COLO668 (cell line): ENCODE results near the gene RNF151.
A peak's percentile ranks its signal among the peaks of the same experiment; 100 is the strongest.
"Not testable (repeated sequence)": the region's sequence is repeated elsewhere in the genome, so short reads cannot be mapped to it uniquely, and the experiment has no call there.

Experiments used
- DNase-seq: peaks from one replicate; lab custom pipeline; 2025; ENCODE audit not compliant: unreplicated experiment; lab: John Stamatoyannopoulos, UW

The RNF151 gene

GRCh38 chr16:1938316-1938715, 28.3 kb upstream of the RNF151 start:
- no peak for DNase-seq

- no peak for DNase-seq
Observed at GRCh38 chr16:1938910-1939309, 27.7 kb upstream of the RNF151 start.

- DNase-seq = not testable (repeated sequence)
Observed at GRCh38 chr16:1939833-1940232, 26.8 kb upstream of the RNF151 start.

GRCh38 chr16:1940273-1941161, 26.1 kb upstream of the RNF151 start:
- peak; percentile 77 for DNase-seq

GRCh38 chr16:1941162-1942046, 25.3 kb upstream of the RNF151 start:
- DNase-seq = peak; percentile 87

GRCh38 chr16:1942047-1942809, 24.4 kb upstream of the RNF151 start:
- DNase-seq = peak; percentile 48

- DNase-seq = peak; percentile 100
Observed at GRCh38 chr16:1942810-1943726, 23.6 kb upstream of the RNF151 start, which contains the start of gene MSRB1. TSS of gene MSRB1 (minus strand) at chr16:1943199. CDS start at chr16:1943156, 43 bp downstream.

- DNase-seq = no peak
Observed at GRCh38 chr16:1944612-1945199, 21.9 kb upstream of the RNF151 start.

GRCh38 chr16:1945559-1946391, 20.9 kb upstream of the RNF151 start:
- no peak for DNase-seq

GRCh38 chr16:1946495-1947368, 19.9 kb upstream of the RNF151 start:
- DNase-seq = no peak

GRCh38 chr16:1947369-1947670, 19.3 kb upstream of the RNF151 start:
- no peak for DNase-seq

GRCh38 chr16:1949507-1949906, 17.1 kb upstream of the RNF151 start:
- no peak for DNase-seq

- no peak for DNase-seq
Observed at GRCh38 chr16:1950047-1950446, 16.6 kb upstream of the RNF151 start.

GRCh38 chr16:1950559-1950958, 16.1 kb upstream of the RNF151 start:
- DNase-seq = no peak

- DNase-seq = no peak
Observed at GRCh38 chr16:1953734-1954133, 12.9 kb upstream of the RNF151 start.

GRCh38 chr16:1957434-1958142, 9.1 kb upstream of the RNF151 start:
- DNase-seq = not testable (repeated sequence)

GRCh38 chr16:1958143-1958491, 8.5 kb upstream of the RNF151 start:
- DNase-seq = not testable (repeated sequence)
